KMS-11 (cell line): ENCODE data around the gene C3orf70.

ENCODE experiments used
- H2AFZ ChIP-seq: fragments of 200-600 bp; sonication (generic); 2 replicates; pipeline ENCODE4 v1.6.1; 2016; ENCODE audit warnings: antibody characterized with exemption, mixed run types, low read depth
- H3K27ac ChIP-seq: fragments of 200-600 bp; sonication (generic); 2 replicates; pipeline ENCODE4 v1.6.1; 2016; ENCODE audit warnings: mild to moderate bottlenecking, mixed run types
- H3K27me3 ChIP-seq: fragments of 200-600 bp; sonication (generic); 2 replicates; pipeline ENCODE4 v1.6.1; 2017; ENCODE audit warnings: mild to moderate bottlenecking, low read depth, mixed run types, moderate library complexity; ENCODE audit not compliant: insufficient read depth
- H3K36me3 ChIP-seq: fragments of 200-600 bp; sonication (generic); 2 replicates; pipeline ENCODE4 v1.6.1; 2017; ENCODE audit warnings: mild to moderate bottlenecking, mixed run types; ENCODE audit not compliant: insufficient read depth
- H3K4me1 ChIP-seq: fragments of 200-600 bp; sonication (generic); 2 replicates; pipeline ENCODE4 v1.6.1; 2016; ENCODE audit warnings: mild to moderate bottlenecking, low read depth, mixed run types; ENCODE audit not compliant: poor library complexity, severe bottlenecking
- H3K4me2 ChIP-seq: fragments of 200-600 bp; sonication (generic); 2 replicates; pipeline ENCODE4 v1.7.0; 2016; ENCODE audit warnings: mild to moderate bottlenecking, mixed run types
- H3K4me3 ChIP-seq: fragments of 200-600 bp; sonication (generic); IDR thresholded peaks from 2 replicates; pipeline ENCODE4 v1.6.1; 2017; ENCODE audit warnings: low read depth, low read length, mixed read lengths; ENCODE audit not compliant: insufficient read depth
- H3K79me2 ChIP-seq: fragments of 200-600 bp; sonication (generic); 2 replicates; pipeline ENCODE4 v1.6.1; 2016; ENCODE audit warnings: low read depth, mixed run types; ENCODE audit not compliant: insufficient read depth
- H3K9ac ChIP-seq: fragments of 200-600 bp; sonication (generic); 2 replicates; pipeline ENCODE4 v1.6.1; 2016; ENCODE audit warnings: mild to moderate bottlenecking, mixed run types
- H4K20me1 ChIP-seq: fragments of 200-600 bp; sonication (generic); 2 replicates; pipeline ENCODE4 v1.6.1; 2016; ENCODE audit warnings: mild to moderate bottlenecking, mixed run types; ENCODE audit not compliant: insufficient read depth
- CTCF ChIP-seq: fragments of 200-600 bp; sonication (generic); conservative IDR thresholded peaks from 2 replicates; pipeline ENCODE4 v1.6.1; 2017; ENCODE audit warnings: low read depth, mild to moderate bottlenecking, antibody characterized with exemption, low read length, moderate library complexity, mixed read lengths

Gene C3orf70

GRCh38 chr3:185093116-185093515, 59.7 kb downstream of the C3orf70 start:
- H3K36me3 ChIP-seq = no peaks in the 10 kb centered on the region
- no peaks in the 10 kb centered on the region for H3K27me3 ChIP-seq
- no peak overlapping the region for H3K9ac ChIP-seq

GRCh38 chr3:185090811-185091210, 62.0 kb downstream of the C3orf70 start:
- no peaks in the 10 kb centered on the region for H3K27me3 ChIP-seq
- H3K27ac ChIP-seq = no peak overlapping the region
- no peak overlapping the region for H3K4me3 ChIP-seq
- H3K79me2 ChIP-seq = no peaks in the 10 kb centered on the region
- H2AFZ ChIP-seq = no peak overlapping the region
- no peak overlapping the region for H3K4me2 ChIP-seq
- no peak for TF ChIP-seq CTCF
- H3K9ac ChIP-seq = no peak overlapping the region
- no peaks in the 10 kb centered on the region for H4K20me1 ChIP-seq
- H3K36me3 ChIP-seq = no peaks in the 10 kb centered on the region
- H3K4me1 ChIP-seq = peaks cover 9% of the 10 kb centered on the region

More at GRCh38 chr3:185093116-185093515, 59.7 kb downstream of the C3orf70 start:
- no peak for TF ChIP-seq CTCF
- Histone ChIP-seq H4K20me1 (no peaks in the 10 kb centered on the region), H3K4me3 (no peak overlapping the region), H3K79me2 (no peaks in the 10 kb centered on the region), H3K4me1 (no peaks in the 10 kb centered on the region), H2AFZ (no peak overlapping the region), H3K4me2 (no peak overlapping the region), H3K27ac (no peak overlapping the region)

DNA sequence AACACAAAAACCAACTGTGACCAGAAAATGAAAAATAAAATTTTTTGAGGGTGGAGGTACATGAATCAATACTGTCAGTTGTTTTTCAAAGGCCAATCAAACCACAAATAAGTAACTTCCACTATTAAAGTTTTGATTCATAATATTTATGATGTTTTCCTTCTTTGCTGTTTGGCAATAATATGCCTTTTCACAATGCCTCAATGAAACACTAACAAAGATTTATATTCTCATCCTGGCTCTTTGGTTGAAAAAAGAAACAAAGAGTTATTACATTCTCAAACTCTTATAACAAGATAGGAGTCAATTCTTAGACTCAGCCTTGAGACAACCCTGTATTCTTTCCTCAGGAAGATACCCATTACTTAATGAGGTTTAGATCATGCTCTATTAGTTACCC, 63.1 kb downstream of the C3orf70 start:
- H3K36me3 ChIP-seq = no peaks in the 10 kb centered on the region
- H3K4me1 ChIP-seq = peaks cover 9% of the 10 kb centered on the region
- no peak overlapping the region for H3K4me2 ChIP-seq
- H3K27ac ChIP-seq = no peak overlapping the region
- no peak overlapping the region for H3K9ac ChIP-seq
- no peaks in the 10 kb centered on the region for H3K79me2 ChIP-seq
- no peak overlapping the region for H3K4me3 ChIP-seq
- H2AFZ ChIP-seq = no peak overlapping the region
- no peak for TF ChIP-seq CTCF
- H4K20me1 ChIP-seq = no peaks in the 10 kb centered on the region
- no peaks in the 10 kb centered on the region for H3K27me3 ChIP-seq

GRCh38 chr3:185089343-185089742, 63.5 kb downstream of the C3orf70 start:
- H2AFZ ChIP-seq = no peak overlapping the region
- no peaks in the 10 kb centered on the region for H3K36me3 ChIP-seq
- H3K4me1 ChIP-seq = peaks cover 9% of the 10 kb centered on the region
- no peak for TF ChIP-seq CTCF
- H3K4me2 ChIP-seq = no peak overlapping the region
- H3K27ac ChIP-seq = no peak overlapping the region
- H3K27me3 ChIP-seq = no peaks in the 10 kb centered on the region
- no peak overlapping the region for H3K4me3 ChIP-seq
- H3K79me2 ChIP-seq = no peaks in the 10 kb centered on the region
- no peak overlapping the region for H3K9ac ChIP-seq
- H4K20me1 ChIP-seq = no peaks in the 10 kb centered on the region
